ENCODE results near the gene EPHA8.

DNA sequence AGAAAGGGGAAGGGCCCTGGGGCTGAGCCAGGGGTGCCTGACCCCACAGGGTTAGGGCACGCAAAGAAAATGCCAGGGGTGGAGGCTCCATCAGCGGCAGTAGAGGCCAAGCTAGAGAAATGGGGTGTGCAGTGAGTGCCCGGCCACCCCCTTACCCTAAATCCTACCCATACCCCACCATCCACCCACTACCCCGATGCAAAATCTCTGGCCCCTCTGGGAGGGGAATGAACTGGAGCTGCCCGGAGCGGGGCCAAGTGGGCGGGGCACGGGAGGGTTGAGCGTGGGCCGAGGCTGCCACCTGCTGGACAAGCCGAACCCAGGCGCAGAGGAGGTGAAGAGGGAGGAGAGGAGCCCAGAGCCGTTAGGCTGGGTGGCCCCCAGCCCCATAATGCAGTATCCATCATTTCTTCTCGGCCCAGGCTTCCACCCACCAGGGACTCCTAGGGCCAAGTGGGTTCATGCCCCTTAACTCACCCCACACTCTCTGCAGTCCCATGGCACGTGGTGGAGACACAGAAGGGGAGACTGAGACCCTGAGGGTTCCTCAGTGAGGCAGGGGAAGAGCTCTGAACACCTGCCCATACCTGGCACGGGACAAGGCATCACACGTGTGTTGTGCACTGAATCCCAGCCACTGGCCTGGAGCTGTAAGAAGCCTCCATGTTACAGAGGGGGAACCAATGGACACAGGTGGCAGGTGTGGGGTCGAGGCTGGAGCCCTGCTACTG, 78.8 kb downstream of the EPHA8 start:
- TF ChIP-seq, protein P1, sequence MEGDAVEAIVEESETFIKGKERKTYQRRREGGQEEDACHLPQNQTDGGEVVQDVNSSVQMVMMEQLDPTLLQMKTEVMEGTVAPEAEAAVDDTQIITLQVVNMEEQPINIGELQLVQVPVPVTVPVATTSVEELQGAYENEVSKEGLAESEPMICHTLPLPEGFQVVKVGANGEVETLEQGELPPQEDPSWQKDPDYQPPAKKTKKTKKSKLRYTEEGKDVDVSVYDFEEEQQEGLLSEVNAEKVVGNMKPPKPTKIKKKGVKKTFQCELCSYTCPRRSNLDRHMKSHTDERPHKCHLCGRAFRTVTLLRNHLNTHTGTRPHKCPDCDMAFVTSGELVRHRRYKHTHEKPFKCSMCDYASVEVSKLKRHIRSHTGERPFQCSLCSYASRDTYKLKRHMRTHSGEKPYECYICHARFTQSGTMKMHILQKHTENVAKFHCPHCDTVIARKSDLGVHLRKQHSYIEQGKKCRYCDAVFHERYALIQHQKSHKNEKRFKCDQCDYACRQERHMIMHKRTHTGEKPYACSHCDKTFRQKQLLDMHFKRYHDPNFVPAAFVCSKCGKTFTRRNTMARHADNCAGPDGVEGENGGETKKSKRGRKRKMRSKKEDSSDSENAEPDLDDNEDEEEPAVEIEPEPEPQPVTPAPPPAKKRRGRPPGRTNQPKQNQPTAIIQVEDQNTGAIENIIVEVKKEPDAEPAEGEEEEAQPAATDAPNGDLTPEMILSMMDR (IDR thresholded peaks at IDR 0.05): peak; percentile 81 to 86 (median 84)
- TF ChIP-seq POLR2A (IDR thresholded peaks at IDR 0.05): no peak

All from testis (tissue), 2 donors.